Loucy (cell line): ENCODE data around the gene HIGD1C.

Experiments used
- EZH2phosphoT487 ChIP-seq: fragments of 200-600 bp; IDR thresholded peaks from 2 replicates; pipeline ENCODE4 v1.6.1; 2018; ENCODE audit warnings: antibody characterized with exemption, mild to moderate bottlenecking, moderate library complexity, borderline replicate concordance
- TF ChIP-seq, protein P1 (sequence below): fragments of 200-600 bp; sonication (generic); conservative IDR thresholded peaks from 2 replicates; pipeline ENCODE4 v1.5.1; 2014; ENCODE audit warnings: mild to moderate bottlenecking, antibody characterized with exemption, low read length

DNA sequence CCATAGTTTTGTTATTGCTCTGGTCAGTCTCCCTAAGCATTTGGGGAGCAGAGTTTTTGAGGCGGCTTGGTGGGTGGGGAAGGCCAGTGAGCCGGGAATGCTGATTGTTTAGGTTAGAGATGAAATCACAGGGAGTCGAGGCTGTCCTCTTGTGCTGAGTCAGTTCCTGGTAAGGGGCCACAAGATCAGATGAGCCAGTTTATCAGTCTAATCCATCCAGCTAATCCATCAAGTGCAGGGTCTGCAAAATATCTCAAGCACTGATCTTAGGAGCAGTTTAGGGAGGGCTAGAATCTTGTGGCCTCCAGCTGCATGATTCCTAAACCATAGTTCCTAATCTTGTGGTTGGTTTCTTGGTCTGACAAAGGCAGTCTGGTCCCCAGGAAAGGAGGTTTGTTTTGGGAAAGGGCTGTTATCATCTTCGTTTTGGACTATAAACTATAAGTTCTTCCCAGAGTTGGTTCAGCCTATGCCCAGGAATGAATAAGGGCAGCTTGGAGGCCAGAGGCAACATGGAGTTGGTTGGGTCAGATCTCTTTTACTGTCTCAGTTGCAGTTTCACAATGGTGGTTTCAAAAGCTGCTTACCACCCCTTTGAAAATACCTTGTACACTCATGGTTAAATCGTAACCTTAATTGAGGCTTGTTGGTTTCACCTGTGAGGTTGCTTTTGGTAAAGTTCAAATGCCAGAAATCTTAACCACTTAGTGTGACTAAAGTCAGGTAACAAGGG lies 33.6 kb upstream of the HIGD1C start:
- TF ChIP-seq, protein P1, sequence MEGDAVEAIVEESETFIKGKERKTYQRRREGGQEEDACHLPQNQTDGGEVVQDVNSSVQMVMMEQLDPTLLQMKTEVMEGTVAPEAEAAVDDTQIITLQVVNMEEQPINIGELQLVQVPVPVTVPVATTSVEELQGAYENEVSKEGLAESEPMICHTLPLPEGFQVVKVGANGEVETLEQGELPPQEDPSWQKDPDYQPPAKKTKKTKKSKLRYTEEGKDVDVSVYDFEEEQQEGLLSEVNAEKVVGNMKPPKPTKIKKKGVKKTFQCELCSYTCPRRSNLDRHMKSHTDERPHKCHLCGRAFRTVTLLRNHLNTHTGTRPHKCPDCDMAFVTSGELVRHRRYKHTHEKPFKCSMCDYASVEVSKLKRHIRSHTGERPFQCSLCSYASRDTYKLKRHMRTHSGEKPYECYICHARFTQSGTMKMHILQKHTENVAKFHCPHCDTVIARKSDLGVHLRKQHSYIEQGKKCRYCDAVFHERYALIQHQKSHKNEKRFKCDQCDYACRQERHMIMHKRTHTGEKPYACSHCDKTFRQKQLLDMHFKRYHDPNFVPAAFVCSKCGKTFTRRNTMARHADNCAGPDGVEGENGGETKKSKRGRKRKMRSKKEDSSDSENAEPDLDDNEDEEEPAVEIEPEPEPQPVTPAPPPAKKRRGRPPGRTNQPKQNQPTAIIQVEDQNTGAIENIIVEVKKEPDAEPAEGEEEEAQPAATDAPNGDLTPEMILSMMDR, result no peak
- no peak for TF ChIP-seq EZH2phosphoT487
